Suprapubic skin (tissue), 4 donors: ENCODE data around the gene SPATC1L. TPM values are rescaled to one million over a fixed set of nuclear protein-coding genes. Genes with fewer than 3 reads are reported as not detected.

ENCODE experiments used
- DNase-seq, 2 donors: peaks; one replicate each; pipeline ENCODE4 v3.0.0-alpha.2; 2019; ENCODE audit warnings: low spot score in 2 of 2
- H3K27ac ChIP-seq: fragments of 200-600 bp; sonication (generic); one replicate; pipeline ENCODE4 v1.5.1; 2019
- H3K27me3 ChIP-seq: fragments of 200-600 bp; sonication (generic); one replicate; pipeline ENCODE4 v1.5.1; 2019
- H3K36me3 ChIP-seq: fragments of 200-600 bp; sonication (generic); one replicate; pipeline ENCODE4 v1.5.1; 2019
- H3K4me1 ChIP-seq: fragments of 200-600 bp; sonication (generic); one replicate; pipeline ENCODE4 v1.5.1; 2019
- H3K4me3 ChIP-seq: fragments of 200-600 bp; sonication (generic); one replicate; pipeline ENCODE4 v1.5.1; 2019; ENCODE audit warnings: mild to moderate bottlenecking
- H3K9me3 ChIP-seq: fragments of 200-600 bp; sonication (generic); one replicate; pipeline ENCODE4 v1.5.1; 2019
- EP300 ChIP-seq: sonication (generic); formaldehyde crosslinking; IDR thresholded peaks from one replicate; pipeline ENCODE4 v1.6.1; 2017; ENCODE audit warnings: antibody characterized with exemption
- POLR2A ChIP-seq, 2 donors: fragments of 450-650 bp; IDR thresholded peaks; one replicate each; pipeline ENCODE4 v1.6.1; 2017; ENCODE audit warnings: antibody characterized with exemption in 2 of 2, mild to moderate bottlenecking in 2 of 2, moderate library complexity in 2 of 2
- POLR2AphosphoS5 ChIP-seq, 3 donors: sonication (generic); formaldehyde crosslinking; IDR thresholded peaks; one replicate each; pipeline ENCODE4 v1.6.1; 2017; ENCODE audit warnings: antibody characterized with exemption in 3 of 3
- WGBS: methylation state at CpG from one replicate; pipeline ENCODE4 v1.1.5; 2018; 5-methylcytosine and 5-hydroxymethylcytosine counted together
- total RNA-seq, 4 donors: library from RNA; depleted of rRNA; stranded (reverse); fragments of >200 nt; gene quantifications; one replicate each; pipeline ENCODE4 v1.1.0, GENCODE V29; 2016
- TF ChIP-seq, protein P1 (sequence below), 2 donors: fragments of 200-600 bp in 1 of 2; fragments of 450-650 bp in 1 of 2; sonication (generic) in 1 of 2; IDR thresholded peaks; one replicate each; pipeline ENCODE4 v1.5.1; 2016 to 2019; ENCODE audit warnings: antibody characterized with exemption in 2 of 2, mild to moderate bottlenecking in 1 of 2, moderate library complexity in 1 of 2

SPATC1L gene
- total RNA-seq, 4 donors from 2014 or later: 2.5 to 15.0 (median 6.9) TPM

DNA sequence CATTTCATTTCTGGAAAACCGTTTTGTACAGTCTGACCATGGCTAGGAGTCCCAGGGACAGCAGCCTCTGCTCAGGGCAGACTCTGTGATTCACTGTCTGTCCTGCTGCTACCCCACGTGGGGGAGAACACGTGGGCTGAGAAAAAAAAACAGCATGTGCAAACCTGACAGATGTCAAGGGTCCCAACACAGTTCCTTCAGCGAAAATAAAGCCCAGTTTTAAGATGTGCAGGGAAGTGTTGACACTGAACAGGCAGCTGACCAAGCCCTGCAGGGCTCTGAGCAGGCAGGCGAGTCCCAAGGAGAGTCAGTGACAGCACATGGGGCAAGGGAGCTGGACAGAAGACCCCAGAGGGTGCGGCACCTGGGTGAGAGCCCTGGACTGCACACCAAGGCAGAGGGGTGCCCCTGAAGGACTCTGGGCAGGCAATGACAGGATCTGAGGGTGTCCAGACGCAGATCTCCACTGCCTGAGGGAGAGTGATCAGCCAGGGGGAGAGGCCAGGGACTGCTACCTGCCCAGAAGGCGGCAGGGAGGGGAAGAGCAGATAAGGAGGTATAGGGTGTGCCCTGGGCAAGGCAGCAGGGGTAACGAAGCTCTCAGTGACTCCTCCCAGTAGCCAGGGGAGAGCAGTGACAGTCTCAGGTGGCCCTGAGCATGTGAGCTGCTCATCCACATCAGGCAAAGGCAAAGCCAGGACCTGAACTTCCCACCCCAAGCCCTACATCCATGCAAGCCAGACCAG lies 5.1 kb upstream of the SPATC1L start:
- Histone ChIP-seq H3K4me3 (no peak overlapping the region), H3K27ac (peak overlapping the region; percentile 92), H3K4me1 (peaks cover 42% of the 10 kb centered on the region), H3K36me3 (peaks cover 35% of the 10 kb centered on the region), H3K9me3 (no peaks in the 10 kb centered on the region), H3K27me3 (no peaks in the 10 kb centered on the region)
- DNase-seq: peak; percentile 63 to 69
- 56% methylated on average over 9 of the region's 9 CpGs for WGBS
- no peak for TF ChIP-seq POLR2A (IDR thresholded peaks at IDR 0.05)

DNA sequence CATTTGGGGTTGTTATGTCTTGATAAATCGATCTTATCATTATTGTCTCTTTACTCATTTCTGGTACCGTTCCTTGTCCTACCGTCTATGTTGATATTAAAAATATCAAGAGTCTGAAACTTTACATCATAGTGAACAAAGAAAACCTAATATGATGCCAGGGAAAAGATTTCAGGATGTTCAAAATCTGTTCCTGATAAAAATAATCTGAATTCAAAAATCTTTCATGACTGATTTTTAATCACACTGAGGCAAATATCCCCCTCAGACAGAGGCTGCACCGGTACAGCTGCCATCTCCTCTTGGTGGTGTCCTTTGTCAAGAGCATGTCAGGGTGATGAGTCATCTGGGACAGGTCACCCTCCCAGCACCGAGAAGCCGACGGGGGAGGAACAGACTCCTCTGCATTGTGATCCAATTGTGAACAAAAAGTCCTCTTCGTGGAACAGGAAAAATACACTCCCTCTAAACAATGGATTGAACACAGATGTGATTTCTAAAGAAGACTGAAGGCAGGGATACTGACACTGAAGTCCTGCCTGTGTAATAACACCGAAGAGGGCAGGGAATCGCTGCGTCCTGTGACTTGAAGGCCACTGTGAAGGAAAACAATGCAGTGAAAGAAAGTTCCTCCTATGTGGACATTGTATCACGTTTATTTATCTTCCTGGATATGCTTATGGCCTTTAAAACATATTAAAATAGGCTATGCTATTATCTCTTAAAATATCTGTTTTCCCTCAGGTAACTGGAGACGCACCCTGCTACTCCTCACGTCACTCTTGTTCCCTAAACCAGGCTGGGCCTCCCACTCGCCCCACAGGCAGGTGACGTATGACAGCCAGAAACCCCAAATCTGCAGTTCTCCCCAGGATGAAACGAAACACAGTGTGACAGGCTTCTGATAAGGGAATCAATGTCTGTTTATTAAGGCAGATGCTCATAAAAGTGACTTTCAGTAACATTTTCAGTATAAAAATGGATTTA lies 4.3 kb upstream of the SPATC1L start:
- peak in 1 of 2 donors; percentile 85 for DNase-seq
- TF ChIP-seq POLR2AphosphoS5 (IDR thresholded peaks at IDR 0.05): peak in 2 of 3 donors; percentile 58 to 68
- TF ChIP-seq, protein P1, sequence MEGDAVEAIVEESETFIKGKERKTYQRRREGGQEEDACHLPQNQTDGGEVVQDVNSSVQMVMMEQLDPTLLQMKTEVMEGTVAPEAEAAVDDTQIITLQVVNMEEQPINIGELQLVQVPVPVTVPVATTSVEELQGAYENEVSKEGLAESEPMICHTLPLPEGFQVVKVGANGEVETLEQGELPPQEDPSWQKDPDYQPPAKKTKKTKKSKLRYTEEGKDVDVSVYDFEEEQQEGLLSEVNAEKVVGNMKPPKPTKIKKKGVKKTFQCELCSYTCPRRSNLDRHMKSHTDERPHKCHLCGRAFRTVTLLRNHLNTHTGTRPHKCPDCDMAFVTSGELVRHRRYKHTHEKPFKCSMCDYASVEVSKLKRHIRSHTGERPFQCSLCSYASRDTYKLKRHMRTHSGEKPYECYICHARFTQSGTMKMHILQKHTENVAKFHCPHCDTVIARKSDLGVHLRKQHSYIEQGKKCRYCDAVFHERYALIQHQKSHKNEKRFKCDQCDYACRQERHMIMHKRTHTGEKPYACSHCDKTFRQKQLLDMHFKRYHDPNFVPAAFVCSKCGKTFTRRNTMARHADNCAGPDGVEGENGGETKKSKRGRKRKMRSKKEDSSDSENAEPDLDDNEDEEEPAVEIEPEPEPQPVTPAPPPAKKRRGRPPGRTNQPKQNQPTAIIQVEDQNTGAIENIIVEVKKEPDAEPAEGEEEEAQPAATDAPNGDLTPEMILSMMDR (IDR thresholded peaks at IDR 0.05): no peak
- WGBS: 32% methylated on average over 17 of the region's 17 CpGs

DNA sequence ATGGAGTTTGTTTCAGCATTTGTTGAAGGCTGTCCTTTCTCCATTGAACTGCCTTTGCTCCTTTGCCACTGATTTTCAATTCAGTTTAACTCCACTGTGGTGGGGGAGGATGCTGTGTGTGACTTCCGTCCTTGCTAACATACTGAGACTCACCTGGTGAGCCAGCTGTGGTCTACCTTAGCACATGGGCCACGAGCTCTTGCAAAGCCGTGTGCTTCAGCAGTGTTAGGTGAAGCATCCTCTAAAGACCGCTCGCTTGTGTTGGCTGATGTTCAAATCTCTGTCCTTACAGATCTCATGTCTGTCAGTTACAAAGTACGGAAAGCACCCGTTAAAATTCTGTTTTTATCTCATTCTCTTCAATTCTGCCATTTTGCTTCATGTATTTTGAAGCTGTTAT lies 3.6 kb upstream of the SPATC1L start:
- Histone ChIP-seq H3K27me3 (no peaks in the 10 kb centered on the region), H3K9me3 (no peaks in the 10 kb centered on the region), H3K27ac (no peak overlapping the region), H3K4me1 (peaks cover 50% of the 10 kb centered on the region), H3K36me3 (peaks cover 21% of the 10 kb centered on the region), H3K4me3 (no peak overlapping the region)
- TF ChIP-seq POLR2AphosphoS5 (IDR thresholded peaks at IDR 0.05): no peak
- no peak for TF ChIP-seq EP300
- TF ChIP-seq, protein P1 (IDR thresholded peaks at IDR 0.05): no peak
- no peak for TF ChIP-seq POLR2A (IDR thresholded peaks at IDR 0.05)
- 87% methylated on average over 7 of the region's 7 CpGs for WGBS
- peak in 1 of 2 donors; percentile 44 for DNase-seq

More for the DNA sequence above, 4.3 kb upstream of the SPATC1L start:
- no peaks in the 10 kb centered on the region for H3K27me3 ChIP-seq
- peak overlapping the region; percentile 92 for H3K27ac ChIP-seq
- H3K36me3 ChIP-seq: peaks cover 26% of the 10 kb centered on the region
- peaks cover 46% of the 10 kb centered on the region for H3K4me1 ChIP-seq
- H3K9me3 ChIP-seq: no peaks in the 10 kb centered on the region
- no peak overlapping the region for H3K4me3 ChIP-seq

DNA sequence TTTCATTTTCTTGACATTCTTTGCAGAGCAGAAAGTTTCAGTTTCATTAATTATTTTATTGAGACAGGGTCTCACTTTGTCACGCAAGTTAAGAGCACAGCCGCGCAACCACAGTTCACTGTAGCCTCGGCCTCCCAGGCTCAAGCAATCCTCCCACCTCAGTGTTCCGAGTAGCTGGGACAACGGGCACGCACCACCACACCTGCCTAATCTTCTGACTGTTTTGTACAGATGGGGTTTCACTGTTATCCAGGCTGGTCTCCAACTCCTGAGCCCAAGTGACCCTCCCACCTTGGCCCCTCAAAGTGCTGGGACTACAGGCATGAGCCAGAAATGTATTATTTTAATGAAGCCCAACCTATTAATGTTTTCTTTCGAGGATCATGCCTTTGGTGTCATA lies 3.0 kb upstream of the SPATC1L start:
- H3K4me1 ChIP-seq: peaks cover 52% of the 10 kb centered on the region
- H3K36me3 ChIP-seq: peaks cover 16% of the 10 kb centered on the region
- no peak overlapping the region for H3K27ac ChIP-seq
- no peaks in the 10 kb centered on the region for H3K27me3 ChIP-seq
- TF ChIP-seq, protein P1 (IDR thresholded peaks at IDR 0.05): no peak
- TF ChIP-seq EP300 (no peak), POLR2A (IDR thresholded peaks at IDR 0.05) (no peak), POLR2AphosphoS5 (IDR thresholded peaks at IDR 0.05) (no peak)
- H3K4me3 ChIP-seq: no peak overlapping the region
- peak; percentile 33 to 70 for DNase-seq
- 95% methylated on average over 8 of the region's 8 CpGs for WGBS
- H3K9me3 ChIP-seq: no peaks in the 10 kb centered on the region

DNA sequence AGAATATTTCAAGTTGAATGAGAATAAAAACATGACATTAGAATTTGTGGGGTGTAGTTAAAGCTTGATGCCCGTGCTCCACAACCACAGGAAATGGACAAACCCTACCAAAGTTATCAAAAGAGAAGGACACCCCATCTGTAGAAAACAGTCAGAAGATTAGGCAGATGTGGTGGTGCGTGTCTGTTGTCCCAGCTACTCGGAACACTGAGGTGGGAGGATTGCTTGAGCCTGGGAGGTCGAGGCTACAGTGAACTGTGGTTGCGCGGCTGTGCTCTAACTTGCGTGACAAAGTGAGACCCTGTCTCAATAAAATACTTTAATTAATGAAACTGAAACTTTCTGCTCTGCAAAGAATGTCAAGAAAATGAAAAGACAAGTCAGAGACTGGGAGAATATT lies 1.5 kb upstream of the SPATC1L start:
- peak in 1 of 2 donors; percentile 13 for DNase-seq
- H3K4me1 ChIP-seq: peaks cover 43% of the 10 kb centered on the region
- no peak for TF ChIP-seq POLR2A (IDR thresholded peaks at IDR 0.05)
- TF ChIP-seq, protein P1 (IDR thresholded peaks at IDR 0.05): no peak
- TF ChIP-seq POLR2AphosphoS5 (IDR thresholded peaks at IDR 0.05): no peak
- no peak for TF ChIP-seq EP300
- H3K9me3 ChIP-seq: no peaks in the 10 kb centered on the region
- H3K36me3 ChIP-seq: peaks cover 7% of the 10 kb centered on the region
- H3K27ac ChIP-seq: no peak overlapping the region
- H3K4me3 ChIP-seq: no peak overlapping the region
- no peaks in the 10 kb centered on the region for H3K27me3 ChIP-seq
- WGBS: 84% methylated on average over 7 of the region's 7 CpGs
